OCI-LY1 (cell line): Measurements from ENCODE around the gene ACTR3C.

ENCODE experiments used
- H2AFZ ChIP-seq: fragments of 200-600 bp; sonication (generic), shearing (Covaris generic); 2 replicates; pipeline ENCODE4 v1.6.0; 2014; ENCODE audit warnings: antibody characterized with exemption, mild to moderate bottlenecking, low read length
- H3F3A ChIP-seq: fragments of 200-600 bp; sonication (generic), shearing (Covaris generic); 2 replicates; pipeline ENCODE4 v1.6.0; 2014; ENCODE audit warnings: mild to moderate bottlenecking, antibody characterized with exemption, low read length, moderate library complexity; ENCODE audit not compliant: insufficient read depth
- H3K27ac ChIP-seq: fragments of 200-600 bp; sonication (generic); 2 replicates; pipeline ENCODE4 v1.5.1; 2014; ENCODE audit warnings: low read length, mixed run types, mild to moderate bottlenecking, low read depth; ENCODE audit not compliant: poor library complexity, severe bottlenecking
- H3K27me3 ChIP-seq: fragments of 200-600 bp; sonication (generic); 2 replicates; pipeline ENCODE4 v1.6.0; 2014; ENCODE audit warnings: antibody characterized with exemption, mild to moderate bottlenecking, low read length, moderate library complexity; ENCODE audit not compliant: insufficient read depth
- H3K36me3 ChIP-seq: fragments of 200-600 bp; sonication (generic); 2 replicates; pipeline ENCODE4 v1.6.1; 2014; ENCODE audit warnings: mild to moderate bottlenecking, antibody characterized with exemption, low read length, moderate library complexity, mixed read lengths; ENCODE audit not compliant: insufficient read depth
- H3K4me1 ChIP-seq: fragments of 200-600 bp; sonication (generic); 2 replicates; pipeline ENCODE4 v1.5.1; 2014; ENCODE audit warnings: mild to moderate bottlenecking, low read length, moderate library complexity; ENCODE audit not compliant: insufficient read depth, severe bottlenecking
- H3K4me2 ChIP-seq: fragments of 200-600 bp; sonication (generic), shearing (Covaris generic); 2 replicates; pipeline ENCODE4 v1.6.1; 2014; ENCODE audit warnings: low read length
- H3K4me3 ChIP-seq: fragments of 200-600 bp; sonication (generic); 2 replicates; pipeline ENCODE4 v1.5.1; 2014; ENCODE audit warnings: low read length, low read depth, mild to moderate bottlenecking, mixed read lengths; ENCODE audit not compliant: poor library complexity, severe bottlenecking
- H3K79me2 ChIP-seq: fragments of 200-600 bp; shearing (Covaris generic); 2 replicates; pipeline ENCODE4 v1.6.1; 2016; ENCODE audit warnings: mixed run types, low read length, mixed read lengths; ENCODE audit not compliant: insufficient read depth
- H3K9ac ChIP-seq: fragments of 200-600 bp; sonication (generic), shearing (Covaris generic); 2 replicates; pipeline ENCODE4 v1.6.1; 2014; ENCODE audit warnings: mild to moderate bottlenecking, low read length, mixed read lengths
- H3K9me2 ChIP-seq: fragments of 200-600 bp; sonication (generic), shearing (Covaris generic); 2 replicates; pipeline ENCODE4 v1.6.1; 2014; ENCODE audit warnings: low read depth, mild to moderate bottlenecking, low read length, mixed read lengths
- H3K9me3 ChIP-seq: fragments of 200-600 bp; shearing (Covaris generic); 2 replicates; pipeline ENCODE4 v1.6.1; 2014; ENCODE audit warnings: low read length, mixed read lengths
- H4K20me1 ChIP-seq: fragments of 200-600 bp; sonication (generic), shearing (Covaris generic); 2 replicates; pipeline ENCODE4 v1.6.0; 2016; ENCODE audit warnings: mild to moderate bottlenecking, low read length; ENCODE audit not compliant: insufficient read depth
- EZH2 ChIP-seq: fragments of 200-600 bp; sonication (generic), shearing (Covaris generic); IDR thresholded peaks from 2 replicates; pipeline ENCODE4 v1.8.0; 2017; ENCODE audit warnings: borderline replicate concordance, mixed run types, mild to moderate bottlenecking, antibody characterized with exemption, low read length, moderate library complexity, mixed read lengths
- TF ChIP-seq, protein P1 (sequence below): fragments of 200-600 bp; sonication (generic), shearing (Covaris generic); IDR thresholded peaks from 2 replicates; pipeline ENCODE4 v1.5.1; 2017; ENCODE audit warnings: mild to moderate bottlenecking, antibody characterized with exemption, low read length, moderate library complexity, mixed read lengths

ACTR3C gene

DNA sequence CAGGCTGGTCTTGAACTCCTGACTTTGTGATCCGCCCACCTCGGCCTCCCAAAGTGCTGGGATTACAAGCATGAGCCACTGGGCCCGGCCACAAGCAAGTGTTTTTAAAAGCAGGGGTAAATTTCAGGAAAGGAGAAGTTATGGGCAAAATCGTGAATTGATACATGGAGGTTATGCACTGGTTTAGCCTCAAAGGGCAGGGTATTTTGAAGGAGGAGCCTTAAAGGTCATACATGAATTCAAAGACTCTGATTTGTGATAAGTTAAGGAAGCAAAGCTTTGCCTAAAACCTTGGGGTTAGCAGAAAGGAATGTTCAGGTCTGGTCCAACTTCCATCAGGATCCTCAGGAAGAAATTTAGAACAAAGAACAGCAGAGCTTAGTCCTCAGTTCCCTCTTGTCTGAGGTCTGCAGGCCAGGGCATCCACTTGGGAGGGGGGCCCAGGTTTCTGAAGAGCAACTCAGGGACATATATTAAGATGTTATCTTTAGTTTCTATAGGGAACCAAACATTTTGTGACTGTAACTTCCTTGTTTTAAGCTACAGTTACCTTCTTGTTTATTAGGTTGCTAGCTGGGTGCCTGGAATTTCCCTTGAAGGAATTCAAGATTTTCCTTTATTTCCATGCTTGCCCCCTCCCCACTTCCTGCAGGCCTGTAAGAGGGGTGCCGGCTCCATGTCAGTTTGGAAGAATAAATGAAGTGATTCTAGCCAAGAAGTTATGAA lies 42.5 kb upstream of the ACTR3C start:
- Histone ChIP-seq H3K4me3 (no peak overlapping the region), H3K27me3 (no peaks in the 10 kb centered on the region), H3K79me2 (no peaks in the 10 kb centered on the region), H3K36me3 (peaks cover 4% of the 10 kb centered on the region; the same call in 1 of the 2 replicates), H3K4me2 (no peak overlapping the region; the same call in 1 of the 2 replicates), H2AFZ (no peak overlapping the region), H3K9me2 (no peaks in the 10 kb centered on the region), H4K20me1 (no peaks in the 10 kb centered on the region), H3K9me3 (no peaks in the 10 kb centered on the region), H3K9ac (no peak overlapping the region), H3F3A (no peaks in the 10 kb centered on the region; the same call in 1 of the 2 replicates), H3K27ac (peak overlapping the region; percentile 71), H3K4me1 (peaks cover 72% of the 10 kb centered on the region)
- TF ChIP-seq, protein P1, sequence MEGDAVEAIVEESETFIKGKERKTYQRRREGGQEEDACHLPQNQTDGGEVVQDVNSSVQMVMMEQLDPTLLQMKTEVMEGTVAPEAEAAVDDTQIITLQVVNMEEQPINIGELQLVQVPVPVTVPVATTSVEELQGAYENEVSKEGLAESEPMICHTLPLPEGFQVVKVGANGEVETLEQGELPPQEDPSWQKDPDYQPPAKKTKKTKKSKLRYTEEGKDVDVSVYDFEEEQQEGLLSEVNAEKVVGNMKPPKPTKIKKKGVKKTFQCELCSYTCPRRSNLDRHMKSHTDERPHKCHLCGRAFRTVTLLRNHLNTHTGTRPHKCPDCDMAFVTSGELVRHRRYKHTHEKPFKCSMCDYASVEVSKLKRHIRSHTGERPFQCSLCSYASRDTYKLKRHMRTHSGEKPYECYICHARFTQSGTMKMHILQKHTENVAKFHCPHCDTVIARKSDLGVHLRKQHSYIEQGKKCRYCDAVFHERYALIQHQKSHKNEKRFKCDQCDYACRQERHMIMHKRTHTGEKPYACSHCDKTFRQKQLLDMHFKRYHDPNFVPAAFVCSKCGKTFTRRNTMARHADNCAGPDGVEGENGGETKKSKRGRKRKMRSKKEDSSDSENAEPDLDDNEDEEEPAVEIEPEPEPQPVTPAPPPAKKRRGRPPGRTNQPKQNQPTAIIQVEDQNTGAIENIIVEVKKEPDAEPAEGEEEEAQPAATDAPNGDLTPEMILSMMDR, result no peak
- no peak for TF ChIP-seq EZH2

DNA sequence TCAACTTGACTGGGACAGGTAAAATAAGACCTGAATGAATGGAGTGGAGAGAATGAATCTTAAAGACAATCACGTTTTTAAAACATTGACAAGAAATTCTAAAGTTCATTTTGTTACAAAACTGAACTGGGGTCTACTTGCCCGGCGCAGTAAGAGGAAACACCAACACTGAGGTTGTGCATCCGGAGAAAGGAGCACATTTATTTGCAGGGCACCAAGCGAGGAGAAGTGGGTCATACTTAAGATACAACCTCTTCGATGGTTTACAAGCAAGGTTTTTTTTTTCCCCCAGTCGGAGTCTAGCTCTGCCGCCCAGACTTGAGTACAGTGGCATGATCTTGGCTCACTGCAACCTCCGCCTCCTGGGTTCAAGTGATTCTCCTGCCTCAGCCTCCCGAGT lies 41.8 kb upstream of the ACTR3C start:
- no peaks in the 10 kb centered on the region for H3K79me2 ChIP-seq
- no peak overlapping the region for H3K4me2 ChIP-seq
- H4K20me1 ChIP-seq, result no peaks in the 10 kb centered on the region
- H3K4me1 ChIP-seq, result peaks cover 66% of the 10 kb centered on the region
- H3K9me3 ChIP-seq, result no peaks in the 10 kb centered on the region
- no peaks in the 10 kb centered on the region for H3K9me2 ChIP-seq
- H3K36me3 ChIP-seq, result no peaks in the 10 kb centered on the region
- no peak overlapping the region for H3K4me3 ChIP-seq
- no peak overlapping the region for H3K27ac ChIP-seq
- no peak overlapping the region for H2AFZ ChIP-seq
- no peak for TF ChIP-seq EZH2
- TF ChIP-seq, protein P1, result no peak
- H3K27me3 ChIP-seq, result no peaks in the 10 kb centered on the region
- no peaks in the 10 kb centered on the region; the same call in 1 of the 2 replicates for H3F3A ChIP-seq
- H3K9ac ChIP-seq, result no peak overlapping the region

DNA sequence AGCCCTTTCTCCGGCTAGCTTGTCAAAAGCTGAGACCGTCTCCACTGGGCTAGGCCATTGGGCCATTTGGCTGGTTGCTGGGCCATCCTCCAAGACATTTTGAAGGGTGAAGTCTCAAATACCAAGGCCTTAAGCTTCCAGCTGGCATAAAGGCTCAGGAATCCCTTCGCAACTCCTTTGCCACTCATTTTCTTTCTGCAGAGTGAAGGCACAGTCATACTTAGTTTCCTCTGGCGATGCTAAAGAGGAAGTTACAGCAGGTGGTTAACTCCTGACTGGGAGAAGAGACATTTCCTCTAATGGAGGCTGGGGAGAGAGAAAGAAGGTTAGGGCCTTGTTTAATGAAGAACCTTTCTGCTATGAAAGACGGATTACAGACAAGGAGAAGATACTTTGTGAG lies 40.5 kb upstream of the ACTR3C start:
- TF ChIP-seq EZH2, result no peak
- TF ChIP-seq, protein P1, result no peak
- H3K27ac ChIP-seq, result peak overlapping the region; percentile 41
- H3K9ac ChIP-seq, result no peak overlapping the region
- H4K20me1 ChIP-seq, result no peaks in the 10 kb centered on the region
- no peaks in the 10 kb centered on the region for H3K79me2 ChIP-seq
- peak overlapping the region; percentile 13; the same call in 1 of the 2 replicates for H3K4me2 ChIP-seq
- no peaks in the 10 kb centered on the region for H3K9me2 ChIP-seq
- H3F3A ChIP-seq, result no peaks in the 10 kb centered on the region; the same call in 1 of the 2 replicates
- H3K4me1 ChIP-seq, result peaks cover 60% of the 10 kb centered on the region
- H3K36me3 ChIP-seq, result no peaks in the 10 kb centered on the region
- H3K9me3 ChIP-seq, result no peaks in the 10 kb centered on the region
- no peaks in the 10 kb centered on the region for H3K27me3 ChIP-seq
- no peak overlapping the region for H2AFZ ChIP-seq
- H3K4me3 ChIP-seq, result no peak overlapping the region
